ENCODE results near the gene TNFAIP6.

Gene TNFAIP6

DNA sequence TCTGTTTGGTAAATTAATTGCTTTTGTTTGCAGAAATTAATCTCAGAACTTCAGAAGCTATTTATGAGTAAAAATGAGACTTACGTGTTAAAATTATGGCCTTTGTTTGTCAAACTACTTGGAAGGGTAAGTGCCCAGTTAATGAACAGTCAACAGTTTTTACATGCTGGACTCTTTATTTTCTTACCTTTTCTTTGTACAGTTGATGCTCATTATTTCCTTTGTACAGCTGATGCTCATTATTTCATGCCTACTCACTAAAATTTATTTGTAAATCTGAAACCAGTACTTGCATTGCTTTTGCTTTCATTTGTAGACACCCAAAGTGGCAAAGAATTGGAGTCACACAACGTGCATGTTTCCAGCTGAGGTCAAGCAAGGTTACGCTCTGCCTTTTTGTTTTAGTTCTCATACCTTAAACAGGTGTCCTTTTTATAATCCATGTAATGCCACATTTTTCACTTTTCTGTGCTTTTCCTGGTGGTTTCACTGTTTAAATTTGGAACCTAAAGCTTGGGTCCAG lies 65.6 kb downstream of the TNFAIP6 start:
- DNase-seq: no peak

GRCh38 chr2:151423760-151424159 lies 66.4 kb downstream of the TNFAIP6 start:
- DNase-seq: no peak

Data from NCI-H1092 (cell line).